Activated CD4-positive, alpha-beta T cell treated with anti-CD3 and anti-CD28 coated beads, Interleukin-10, Interleukin-2, amounts not matched to agents 100 ng/mL and 50 ng/mL, durations not matched to agents 16 hours and 8 hours (primary cell): ENCODE measurements around the gene PLPPR4.

Source experiments
- DNase-seq: peaks from one replicate; pipeline ENCODE4 v3.0.0-alpha.2; 2020

PLPPR4 gene

DNA sequence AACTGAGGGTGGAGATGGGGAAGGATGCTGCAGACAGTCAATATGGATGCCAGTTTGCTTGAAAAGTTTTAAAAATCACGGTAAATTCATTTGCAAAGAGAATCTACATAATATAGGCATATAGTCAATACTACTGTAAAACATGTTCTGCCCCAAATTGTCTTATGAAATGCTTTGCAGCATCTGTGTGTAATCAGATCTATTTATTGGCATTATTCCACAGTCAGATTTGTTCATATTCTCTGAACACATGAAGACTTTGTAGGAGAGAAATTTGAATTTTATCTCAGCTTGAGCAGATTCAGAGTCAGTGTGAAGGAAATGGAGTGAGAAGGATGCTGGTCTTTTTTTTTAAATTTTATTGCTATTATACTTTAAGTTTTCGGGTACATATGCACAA lies 88.5 kb downstream of the PLPPR4 start:
- DNase-seq, result no peak

DNA sequence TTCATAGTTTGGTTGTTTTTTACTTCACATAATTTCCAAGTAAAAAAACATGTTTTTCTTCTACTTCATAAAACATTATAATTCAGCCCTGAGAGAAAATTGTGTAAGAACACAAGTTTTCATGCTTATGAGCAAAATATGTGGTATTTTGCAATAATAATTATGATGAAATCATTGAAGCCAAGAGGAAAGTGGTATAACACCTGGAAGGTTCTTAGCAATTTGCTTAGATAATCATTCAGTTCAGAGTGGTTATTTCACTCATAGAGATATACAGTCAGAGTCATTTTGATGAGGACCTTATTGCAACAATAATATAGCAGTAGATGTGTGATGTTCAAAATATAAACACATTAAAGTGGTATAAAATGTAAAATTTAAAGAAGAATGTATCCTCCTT lies 94.5 kb downstream of the PLPPR4 start:
- DNase-seq, result no peak
